ENCODE data around the gene NUTM2F. TPM values are rescaled to one million over a fixed set of nuclear protein-coding genes. Genes with fewer than 3 reads are reported as not detected.
"Not testable (repeated sequence)": the region's sequence is repeated elsewhere in the genome, so short reads cannot be mapped to it uniquely, and the experiment has no call there.

The NUTM2F gene, protein sequence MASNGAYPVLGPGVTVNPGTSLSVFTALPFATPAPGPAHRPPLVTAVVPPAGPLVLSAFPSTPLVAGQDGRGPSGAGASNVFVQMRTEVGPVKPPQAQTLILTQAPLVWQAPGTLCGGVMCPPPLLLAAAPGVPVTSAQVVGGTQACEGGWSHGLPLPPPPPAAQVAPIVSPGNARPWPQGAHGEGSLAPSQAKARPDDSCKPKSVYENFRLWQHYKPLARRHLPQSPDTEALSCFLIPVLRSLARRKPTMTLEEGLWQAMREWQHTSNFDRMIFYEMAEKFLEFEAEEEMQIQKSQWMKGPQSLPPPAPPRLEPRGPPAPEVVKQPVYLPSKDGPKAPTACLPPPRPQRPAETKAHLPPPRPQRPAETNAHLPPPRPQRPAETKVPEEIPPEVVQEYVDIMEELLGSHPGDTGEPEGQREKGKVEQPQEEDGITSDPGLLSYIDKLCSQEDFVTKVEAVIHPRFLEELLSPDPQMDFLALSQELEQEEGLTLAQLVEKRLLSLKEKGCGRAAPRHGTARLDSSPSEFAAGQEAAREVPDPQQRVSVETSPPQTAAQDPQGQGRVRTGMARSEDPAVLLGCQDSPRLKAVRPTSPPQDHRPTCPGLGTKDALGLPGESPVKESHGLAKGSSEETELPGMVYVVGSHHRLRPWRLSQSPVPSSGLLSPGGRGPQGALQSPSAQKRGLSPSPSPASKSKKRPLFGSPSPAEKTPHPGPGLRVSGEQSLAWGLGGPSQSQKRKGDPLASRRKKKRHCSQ
- total RNA-seq, result not detected

DNA sequence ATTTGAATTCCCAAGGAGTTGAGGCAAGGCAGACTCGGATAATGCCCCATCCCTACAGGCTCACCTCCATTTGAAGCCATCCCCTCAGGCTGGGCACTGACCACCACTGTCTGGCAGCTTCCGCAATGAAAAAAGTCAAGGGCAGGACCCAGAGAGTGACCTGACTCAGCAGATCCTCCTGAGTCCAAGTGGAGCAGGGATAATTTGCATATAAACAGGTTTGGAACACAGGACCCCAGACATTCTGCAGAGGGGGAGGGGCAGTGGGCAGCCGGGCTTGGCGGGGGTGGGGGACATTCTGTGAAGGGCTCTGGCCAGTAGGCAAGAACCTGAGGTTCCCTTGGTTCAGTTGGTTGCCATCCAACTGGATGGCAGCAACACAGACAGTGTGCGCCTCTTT, at the start of gene NUTM2F:
TSS of gene NUTM2F (minus strand) at position 101 of the 400 bp plus-strand sequence. CDS start at position 80, 21 bp downstream.
- FAIRE-seq; DNase-seq (ENCODE audit: low spot score in 2 of 2): not testable (repeated sequence)

DNA sequence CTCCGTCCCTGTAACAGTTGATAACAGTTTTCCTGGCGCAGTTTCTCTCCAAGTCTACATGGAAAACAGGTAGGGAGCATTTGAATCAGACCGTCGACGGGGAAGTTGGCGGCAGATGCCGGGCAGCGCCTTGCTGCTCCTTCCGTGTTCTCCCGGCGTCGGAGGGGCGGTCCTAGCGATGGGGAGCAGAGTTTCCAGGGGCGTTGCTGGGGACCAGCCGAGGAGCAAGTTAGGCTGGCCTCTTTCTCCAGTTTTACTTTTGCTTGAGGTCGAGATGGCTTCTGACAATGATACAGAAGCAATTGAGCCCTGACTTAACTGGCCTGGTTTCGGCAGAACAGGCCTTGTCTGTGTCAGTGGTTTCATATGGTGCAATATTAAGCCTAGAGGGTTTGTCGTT, 46.8 kb upstream of the NUTM2F start:
- DNase-seq (ENCODE audit: low spot score in 2 of 2); FAIRE-seq: not testable (repeated sequence)

DNA sequence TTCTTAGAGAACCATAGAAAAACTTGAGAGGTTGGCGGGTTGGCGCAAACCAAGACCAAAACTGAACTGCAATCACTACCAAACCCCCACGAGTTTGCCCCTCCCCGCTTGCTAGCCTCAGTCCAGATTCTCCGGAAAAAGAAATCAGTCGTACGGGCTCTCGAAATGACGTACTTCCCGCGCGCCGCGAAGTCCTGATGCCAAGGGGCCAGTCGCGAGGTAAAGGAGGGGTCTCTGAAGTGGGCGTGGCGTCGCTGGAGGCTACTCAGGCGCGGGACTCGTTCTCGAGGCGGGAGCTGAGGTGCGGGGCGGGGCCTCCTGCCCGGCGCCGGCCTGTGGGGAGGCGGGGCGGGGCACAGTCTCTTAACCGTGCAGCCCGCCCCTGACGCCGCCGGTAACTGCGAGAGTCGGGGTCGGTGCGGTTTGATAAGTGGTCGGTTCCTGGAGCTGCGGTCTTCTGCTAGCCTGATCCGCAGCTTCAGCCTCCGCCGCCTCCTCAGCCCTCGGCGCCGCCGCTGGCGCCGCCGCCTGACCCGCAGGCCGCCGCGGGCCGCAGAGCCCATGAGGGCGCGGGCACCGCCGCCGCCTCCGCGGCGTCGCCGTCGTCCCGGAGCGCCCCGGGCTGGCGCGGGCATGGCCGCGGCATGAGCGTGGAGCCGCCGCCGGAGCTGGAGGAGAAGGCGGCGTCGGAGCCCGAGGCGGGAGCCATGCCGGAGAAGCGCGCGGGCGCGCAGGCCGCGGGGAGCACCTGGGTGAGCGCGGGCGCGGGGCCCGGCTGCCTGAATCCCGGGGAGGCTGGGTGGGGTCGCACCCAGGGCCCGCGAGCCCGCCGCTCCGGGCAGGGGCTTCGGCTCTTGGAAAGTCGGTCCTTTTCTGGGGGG, 46.0 kb upstream of the NUTM2F start:
- DNase-seq (ENCODE audit: low spot score in 2 of 2), result peak; percentile 85 to 90
- not testable (repeated sequence) for FAIRE-seq

DNA sequence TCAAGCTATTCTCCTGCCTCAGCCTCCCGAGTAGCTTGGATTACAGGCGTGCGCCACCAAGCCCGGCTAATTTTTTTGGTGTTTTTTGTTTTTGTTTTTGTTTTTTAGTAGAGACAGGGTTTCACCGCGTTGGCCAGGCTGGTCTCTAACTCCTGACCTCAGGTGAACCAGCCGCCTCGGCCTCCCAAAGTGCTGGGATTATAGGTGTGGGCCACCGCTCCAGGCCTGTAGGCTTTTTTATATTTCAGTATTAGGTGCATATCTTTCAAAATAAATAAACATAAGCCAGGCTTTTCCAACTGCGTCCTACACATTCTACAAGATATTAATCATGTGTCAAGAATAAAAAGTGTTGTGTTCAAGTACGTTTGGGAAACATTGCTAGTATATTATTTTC, 45.3 kb upstream of the NUTM2F start:
- not testable (repeated sequence) for FAIRE-seq; DNase-seq (ENCODE audit: low spot score in 2 of 2)

DNA sequence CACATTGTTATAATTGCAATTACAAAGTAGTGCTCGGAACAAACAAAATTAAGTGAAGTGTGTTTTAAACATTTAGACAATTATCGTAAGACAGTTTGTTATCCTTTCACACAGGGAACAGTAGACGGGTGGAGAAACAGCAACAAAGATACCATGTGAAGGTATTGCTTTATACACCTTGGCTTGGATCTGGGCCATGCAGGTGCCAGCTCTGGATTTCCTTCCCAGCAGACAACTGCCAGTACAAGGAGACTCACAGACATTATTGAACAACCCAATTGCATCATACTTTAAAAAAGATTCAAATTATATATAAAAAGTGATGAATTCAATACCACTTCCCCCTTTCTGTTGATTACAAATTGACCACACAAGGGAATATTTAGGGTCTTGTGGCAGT, 41.8 kb upstream of the NUTM2F start:
- FAIRE-seq; DNase-seq (ENCODE audit: low spot score in 2 of 2): not testable (repeated sequence)

DNA sequence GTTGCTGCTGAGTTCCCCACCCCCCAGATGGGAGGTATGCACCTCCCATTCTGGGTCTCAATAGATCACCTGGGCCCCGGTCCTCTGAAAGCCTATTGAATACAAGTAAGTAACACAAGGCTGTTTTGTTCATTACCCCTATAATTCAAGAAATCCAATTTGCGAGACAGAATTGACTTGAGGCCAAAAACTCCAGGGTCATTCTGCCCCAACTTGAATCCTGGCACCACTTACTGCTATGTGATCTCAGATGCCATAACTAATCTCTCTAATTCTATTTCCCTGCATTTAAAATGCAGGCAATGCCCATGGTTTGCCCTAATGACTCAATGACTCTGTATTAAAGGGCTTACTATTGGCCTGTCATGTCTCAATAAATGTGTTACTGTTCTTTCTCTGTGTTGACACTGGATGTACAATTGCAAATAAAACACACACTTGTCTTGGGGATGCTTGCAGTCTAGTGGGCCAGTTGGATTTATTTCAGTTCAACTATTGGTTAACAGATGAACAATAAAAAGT, 35.7 kb upstream of the NUTM2F start:
- DNase-seq (ENCODE audit: low spot score in 2 of 2); FAIRE-seq: not testable (repeated sequence)

DNA sequence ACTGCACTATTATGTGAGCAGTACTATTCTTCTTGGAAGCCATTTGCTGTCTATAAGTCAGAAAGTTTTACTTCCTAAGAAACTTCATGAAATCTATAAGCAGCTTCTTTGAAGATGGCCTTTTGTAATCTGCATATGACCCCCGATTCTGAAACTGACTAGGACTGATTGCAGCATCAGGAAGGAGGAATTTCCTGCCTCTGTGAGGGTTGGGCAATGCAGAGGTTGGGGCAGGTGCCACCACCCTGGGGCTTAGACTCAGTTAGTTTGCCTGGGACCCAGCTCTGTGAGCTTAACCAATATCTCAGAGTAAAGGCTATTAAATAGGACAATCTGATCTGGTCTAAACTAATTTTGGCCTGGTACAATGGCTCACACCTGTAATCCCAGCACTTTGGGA, 28.7 kb upstream of the NUTM2F start:
- not testable (repeated sequence) for FAIRE-seq; DNase-seq (ENCODE audit: low spot score in 2 of 2)

DNA sequence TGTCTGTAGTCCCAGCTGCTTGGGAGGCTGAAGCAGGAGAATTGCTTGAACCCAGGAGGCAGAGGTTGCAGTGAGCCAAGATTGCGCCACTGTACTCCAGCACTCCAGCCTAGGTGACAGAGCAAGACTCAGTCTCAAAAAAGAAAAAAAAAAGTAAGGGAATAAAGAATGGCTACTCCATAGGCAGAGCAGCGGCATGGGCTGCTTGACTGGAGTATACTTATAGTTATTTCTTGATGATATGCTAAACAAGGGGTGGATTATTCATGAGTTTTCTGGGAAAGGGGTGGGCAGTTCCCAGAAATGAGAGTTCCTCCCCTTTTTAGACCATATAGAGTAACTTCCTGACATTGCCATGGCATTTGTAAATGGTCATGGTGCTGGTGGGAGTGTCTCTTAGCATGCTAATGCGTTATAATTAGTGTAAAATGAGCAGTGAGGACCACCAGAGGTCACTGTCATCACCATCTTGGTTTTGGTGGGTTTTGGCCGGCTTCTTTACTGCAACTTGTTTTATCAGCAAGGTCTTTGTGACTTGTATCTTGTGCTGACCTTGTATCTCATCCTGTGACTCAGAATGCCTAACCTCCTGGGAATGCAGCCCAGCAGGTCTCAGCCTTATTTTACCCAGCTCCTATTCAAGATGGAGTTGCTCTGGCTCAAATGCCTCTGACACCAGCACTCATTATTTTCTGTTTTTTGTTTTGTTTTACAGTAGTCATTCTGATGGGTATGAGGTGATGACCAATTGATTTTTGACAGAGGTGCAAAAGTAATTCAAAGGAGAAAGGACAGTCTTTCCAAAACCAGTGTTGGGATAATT, 23.7 kb upstream of the NUTM2F start:
- not testable (repeated sequence) for FAIRE-seq; DNase-seq (ENCODE audit: low spot score in 2 of 2)

DNA sequence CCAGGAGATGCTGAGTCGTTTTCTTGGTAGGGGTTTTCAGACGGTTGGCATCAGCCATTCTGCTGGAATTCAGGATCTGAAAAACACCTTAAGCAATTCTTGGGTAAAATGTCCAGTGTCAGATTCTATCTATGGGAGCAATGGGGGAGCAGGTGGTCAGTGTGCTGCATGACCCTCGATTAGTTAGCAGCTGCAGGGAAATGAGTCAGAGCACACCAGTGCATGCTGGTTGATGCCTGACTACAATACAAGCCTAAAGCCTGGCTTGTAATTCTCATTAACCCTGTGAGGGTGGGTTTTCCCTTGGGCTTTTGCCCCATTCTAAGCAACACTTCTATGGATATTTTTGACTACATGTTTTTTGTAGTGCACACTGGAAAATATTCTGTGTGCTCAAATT, 20.3 kb upstream of the NUTM2F start:
- not testable (repeated sequence) for DNase-seq (ENCODE audit: low spot score in 2 of 2); FAIRE-seq

DNA sequence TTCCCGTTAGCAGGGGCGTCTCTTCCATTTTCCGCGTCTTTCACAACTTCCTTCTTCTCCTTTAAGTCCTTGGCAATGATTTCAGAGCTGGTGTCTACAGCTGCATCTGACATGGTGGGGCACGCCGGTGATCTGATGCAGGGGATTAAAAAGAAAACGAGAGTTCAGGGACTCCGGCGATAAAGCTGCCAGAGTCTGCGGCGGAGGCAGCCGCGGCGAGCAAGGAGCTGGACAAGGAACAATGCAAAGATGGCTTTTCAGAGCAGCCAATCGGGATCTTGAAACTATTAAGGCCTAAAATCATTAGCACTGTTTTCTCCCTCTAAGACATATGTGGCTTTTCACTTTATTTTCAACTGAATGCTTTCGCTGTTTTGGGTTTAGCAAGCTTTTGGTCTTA, 19.0 kb upstream of the NUTM2F start:
- DNase-seq (ENCODE audit: low spot score in 2 of 2); FAIRE-seq: not testable (repeated sequence)

DNA sequence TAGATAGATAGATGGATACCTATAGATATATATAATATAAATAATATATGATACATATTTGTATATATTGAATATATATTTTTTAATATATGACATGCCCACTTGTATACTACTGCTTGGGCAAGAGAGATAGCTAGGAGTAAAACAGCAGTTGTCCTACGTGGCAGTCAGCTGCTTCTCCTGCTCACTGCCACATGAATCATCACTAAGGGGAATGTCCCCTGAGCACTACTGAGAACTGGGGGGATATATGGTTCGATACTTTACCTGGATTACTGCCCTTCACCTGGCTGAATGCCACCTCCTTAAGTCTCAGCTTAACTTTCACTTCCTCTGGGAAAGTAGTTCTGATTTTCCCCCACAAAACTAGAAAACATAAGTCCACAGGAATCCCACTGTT, 13.3 kb upstream of the NUTM2F start:
- not testable (repeated sequence) for DNase-seq (ENCODE audit: low spot score in 2 of 2); FAIRE-seq

DNA sequence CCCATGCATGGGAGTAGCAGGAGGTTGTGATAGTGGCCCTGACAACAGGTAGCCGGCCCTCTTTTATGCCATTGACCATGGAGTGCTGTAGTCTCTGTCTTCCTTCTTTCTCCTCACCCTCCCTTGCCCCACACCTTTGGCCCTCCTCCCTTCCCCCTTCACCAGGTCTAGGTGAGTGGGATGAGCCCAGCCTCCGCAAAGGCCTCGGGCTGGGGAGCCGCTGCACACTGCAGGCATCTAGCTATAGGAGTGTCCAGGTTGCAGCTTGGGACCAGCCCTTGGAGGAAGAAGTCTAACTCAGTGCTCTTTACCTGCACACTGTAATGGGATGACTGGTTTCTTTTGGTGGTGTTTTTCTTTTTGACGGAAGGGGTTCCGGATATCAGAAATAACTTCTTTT, 12.3 kb upstream of the NUTM2F start:
- DNase-seq (ENCODE audit: low spot score in 2 of 2); FAIRE-seq: not testable (repeated sequence)

DNA sequence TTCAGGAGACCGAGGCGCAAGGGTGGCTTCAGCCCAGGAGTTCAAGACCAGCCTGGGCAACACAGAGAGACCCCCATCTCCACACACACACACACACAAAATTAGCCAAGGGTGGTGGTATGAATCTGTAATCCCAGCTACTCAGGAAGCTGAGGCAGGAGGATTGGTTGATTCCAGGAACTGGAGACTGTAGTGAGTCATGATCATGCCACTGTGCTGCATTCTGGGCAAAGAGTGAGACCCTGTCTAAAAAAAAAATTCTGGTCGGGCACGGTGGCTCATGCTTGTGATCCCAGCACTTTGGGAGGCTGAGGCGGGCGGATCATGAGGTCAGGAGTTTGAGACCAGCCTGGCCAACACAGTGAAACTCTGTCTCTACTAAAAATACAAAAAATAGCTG, 11.2 kb upstream of the NUTM2F start:
- FAIRE-seq; DNase-seq (ENCODE audit: low spot score in 2 of 2): not testable (repeated sequence)

DNA sequence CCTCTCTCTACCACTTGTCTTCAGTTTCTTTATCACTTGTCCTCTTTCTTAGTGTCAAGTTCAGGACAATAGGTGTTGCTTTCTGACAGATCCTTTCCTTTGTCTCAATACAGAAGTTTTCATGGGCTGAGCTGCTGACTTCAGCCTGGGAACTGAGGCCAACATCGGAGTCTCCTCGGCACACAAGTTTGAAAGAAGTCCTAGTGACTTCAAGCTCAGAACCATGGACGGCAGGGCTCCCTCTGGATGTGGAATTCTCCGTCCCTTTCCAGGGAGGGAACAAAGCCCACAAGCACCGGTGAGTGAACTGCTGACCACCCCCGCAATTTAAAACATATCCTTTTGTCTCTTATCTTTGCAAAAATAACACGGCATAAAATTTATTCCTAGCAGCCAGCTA, 10.3 kb upstream of the NUTM2F start:
- not testable (repeated sequence) for FAIRE-seq; DNase-seq (ENCODE audit: low spot score in 2 of 2)

DNA sequence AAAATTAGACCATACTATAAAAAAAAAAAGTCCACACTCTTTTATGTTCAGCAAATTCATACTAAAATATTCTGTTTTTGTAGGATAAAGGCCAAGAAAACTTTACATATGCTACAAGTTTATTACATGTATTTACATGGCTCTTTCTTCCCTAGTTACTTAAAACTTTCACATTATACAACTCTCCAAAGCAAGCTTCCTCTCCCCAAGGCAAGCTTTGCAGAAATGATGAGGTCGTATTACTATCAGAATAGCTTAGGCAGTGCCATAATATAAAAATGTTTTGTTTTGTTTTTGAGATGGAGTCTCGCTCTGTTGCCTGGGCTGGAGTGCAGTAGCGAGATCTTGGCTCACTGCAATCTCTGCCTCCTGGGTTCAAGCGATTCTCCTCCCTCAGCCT, 8.0 kb upstream of the NUTM2F start:
- not testable (repeated sequence) for FAIRE-seq; DNase-seq (ENCODE audit: low spot score in 2 of 2)

DNA sequence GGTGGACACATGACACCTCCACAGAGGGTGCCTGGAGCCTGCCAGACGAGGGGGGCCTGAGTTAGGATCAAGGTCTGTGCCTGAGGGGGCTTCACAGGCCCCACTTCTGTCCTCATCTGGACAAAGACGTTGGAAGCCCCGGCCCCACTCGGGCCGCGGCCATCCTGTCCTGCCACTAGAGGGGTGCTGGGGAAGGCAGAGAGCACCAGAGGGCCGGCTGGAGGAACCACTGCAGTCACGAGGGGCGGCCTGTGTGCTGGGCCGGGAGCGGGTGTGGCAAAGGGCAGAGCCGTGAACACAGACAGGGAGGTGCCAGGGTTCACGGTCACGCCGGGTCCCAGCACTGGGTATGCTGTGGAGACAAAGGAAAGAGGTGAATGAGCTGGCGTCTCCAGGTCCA, 2.9 kb downstream of the NUTM2F start:
- DNase-seq (ENCODE audit: low spot score in 2 of 2); FAIRE-seq: not testable (repeated sequence)

DNA sequence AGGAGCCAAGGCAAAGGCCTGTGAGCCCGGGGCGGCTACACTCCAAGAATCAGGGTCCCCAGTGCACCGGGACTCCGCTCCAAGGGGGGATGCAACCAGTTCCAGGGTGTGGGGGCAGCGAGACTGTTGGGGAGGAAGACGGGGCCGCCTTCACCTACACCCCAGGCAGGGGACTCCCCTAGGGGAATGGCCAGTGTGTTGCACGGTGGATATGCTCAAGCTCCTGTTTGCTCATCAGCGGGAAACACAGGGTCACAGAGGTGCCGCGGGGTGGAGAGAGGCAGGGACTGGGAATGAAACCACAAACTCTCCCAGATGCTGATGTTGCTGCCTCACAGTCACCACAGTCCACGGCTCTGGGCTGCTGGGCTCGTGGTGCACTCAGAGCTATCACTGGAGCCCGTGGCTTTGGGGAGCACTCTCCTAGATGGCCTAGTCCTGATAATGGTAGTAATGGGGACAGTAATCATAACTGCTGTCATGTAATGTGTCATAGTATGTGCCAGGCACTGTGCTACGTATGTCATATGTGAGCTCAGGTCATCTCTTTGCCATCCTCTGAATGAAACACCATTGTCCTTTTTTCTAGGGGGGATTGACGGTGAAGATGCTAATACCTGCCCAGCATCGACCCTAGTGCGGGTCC, 5.2 kb downstream of the NUTM2F start:
- not testable (repeated sequence) for FAIRE-seq; DNase-seq (ENCODE audit: low spot score in 2 of 2)

DNA sequence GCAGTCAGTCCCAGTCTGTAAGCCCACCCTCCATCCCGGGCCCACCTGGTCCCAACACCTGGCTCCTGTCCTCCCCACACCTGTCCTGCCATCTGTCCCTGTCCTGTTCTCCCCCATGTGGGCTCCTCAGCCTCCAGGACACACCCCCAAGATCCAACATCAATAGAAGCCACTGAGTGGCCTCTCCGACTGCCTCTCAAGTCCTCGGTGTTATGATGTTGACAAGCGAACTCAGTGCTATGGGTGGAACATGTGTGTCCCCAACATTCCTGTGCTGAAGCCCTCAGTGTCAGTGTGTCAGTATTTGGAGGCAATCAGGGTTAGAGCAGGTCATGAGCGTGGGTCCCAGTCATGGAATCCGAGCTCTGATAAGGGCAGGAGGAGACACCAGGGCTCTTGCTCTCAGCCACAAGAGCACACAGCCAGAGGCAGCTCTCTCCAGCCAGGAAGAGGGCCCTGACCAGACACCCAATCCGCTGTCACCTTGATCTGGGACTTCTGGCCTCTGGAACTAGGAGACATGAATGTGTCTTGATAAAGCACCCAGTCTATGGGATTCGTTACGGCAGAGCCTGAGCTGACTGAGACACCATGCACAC, 6.0 kb downstream of the NUTM2F start:
- not testable (repeated sequence) for DNase-seq (ENCODE audit: low spot score in 2 of 2); FAIRE-seq
